Measurements from ENCODE around the gene TSPEAR. TPM values are rescaled to one million over a fixed set of nuclear protein-coding genes. Genes with fewer than 3 reads are reported as not detected.
A peak's percentile ranks its signal among the peaks of the same experiment; 100 is the strongest.
"Not testable (repeated sequence)": the region's sequence is repeated elsewhere in the genome, so short reads cannot be mapped to it uniquely, and the experiment has no call there.

The TSPEAR gene
- total RNA-seq, 1 donor from 2014 or later = 1.0 TPM

- no peak for DNase-seq
Observed at GRCh38 chr21:44515359-44516165, 195.8 kb downstream of the TSPEAR start.

DNA sequence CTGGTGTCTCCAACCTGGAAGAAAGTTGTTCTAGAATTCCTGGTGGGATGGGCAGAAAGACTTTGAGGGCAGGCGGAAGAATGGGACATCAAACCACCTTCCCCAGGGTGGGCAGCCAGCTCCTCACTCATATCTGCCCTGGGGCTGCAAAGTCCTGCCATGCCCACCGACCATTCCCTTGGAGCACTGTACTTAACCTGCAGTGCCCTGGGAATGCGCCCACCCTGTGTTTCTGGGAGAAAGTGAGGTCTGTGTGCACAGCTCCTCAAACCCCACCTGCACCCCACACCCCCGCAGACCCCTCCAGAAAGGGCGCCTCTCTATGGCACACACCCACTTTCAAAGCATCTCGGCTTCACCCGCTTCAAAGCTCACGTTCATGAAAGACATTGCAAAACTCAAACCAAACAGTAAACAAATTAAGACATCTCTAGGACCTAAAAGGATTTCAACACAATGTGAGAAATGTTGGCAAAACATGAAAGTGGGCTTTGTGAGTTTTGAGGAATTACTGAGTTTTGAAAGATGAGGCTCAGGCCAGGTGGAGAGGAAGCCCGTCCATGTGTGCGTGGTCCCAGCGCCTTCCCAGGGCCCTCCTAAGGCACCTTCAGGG is 196.5 kb downstream of the TSPEAR start:
- no peak for DNase-seq

DNA sequence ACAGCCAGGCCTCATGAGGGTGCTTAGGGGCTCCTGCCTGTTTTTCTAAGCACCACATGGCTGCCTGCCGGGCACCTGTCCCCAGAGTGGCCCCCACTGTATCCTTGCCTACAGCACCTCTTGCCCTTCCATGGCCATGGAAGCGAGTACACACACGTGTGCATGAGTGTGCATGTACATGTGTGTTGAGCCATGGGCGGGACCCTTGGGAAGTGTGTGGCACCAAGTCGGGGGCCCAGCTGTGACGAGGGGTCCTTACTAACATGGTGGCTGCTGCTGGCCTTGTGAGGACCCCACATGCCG is 197.2 kb downstream of the TSPEAR start:
- DNase-seq = no peak

DNA sequence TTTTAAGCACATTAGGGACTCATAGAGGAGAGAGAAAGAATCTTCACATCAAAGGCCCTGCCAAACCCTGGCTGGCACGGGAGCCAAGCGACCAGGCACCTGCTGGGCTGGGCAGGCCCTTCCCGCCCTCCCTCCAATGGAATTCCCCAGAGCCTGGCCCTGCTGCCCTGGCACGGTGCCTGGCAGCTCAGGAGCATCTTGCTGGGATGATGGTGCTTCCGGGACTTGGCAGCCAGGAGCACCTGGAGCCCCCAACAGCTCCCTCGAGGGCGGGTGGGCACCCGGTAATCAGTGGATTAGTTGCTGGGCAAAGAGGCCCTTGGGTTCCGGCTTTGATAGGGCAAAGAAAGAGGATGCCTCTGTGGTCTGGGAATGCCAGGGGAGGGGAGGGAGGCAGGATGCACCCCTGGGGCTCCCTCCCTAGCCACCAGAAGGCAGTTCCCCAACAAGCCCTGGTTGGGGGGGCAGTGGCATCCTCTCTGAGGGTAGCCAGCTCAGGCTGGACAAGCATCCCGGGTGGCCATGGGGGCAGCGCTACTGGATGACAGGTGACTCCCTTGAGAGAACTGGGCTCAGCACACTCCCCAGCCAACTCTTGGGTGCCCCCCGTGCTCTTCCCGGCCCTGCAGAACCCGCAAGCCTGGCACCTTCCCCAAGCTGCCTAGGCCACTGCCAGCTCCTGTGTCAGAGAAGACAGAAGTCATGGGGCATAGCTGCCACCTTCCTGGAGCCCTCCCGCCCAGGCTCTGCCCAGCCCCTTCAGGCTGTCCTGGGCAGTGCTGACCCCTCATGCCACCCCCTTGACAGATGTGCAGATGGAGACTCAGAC is 197.8 kb downstream of the TSPEAR start:
- no peak for DNase-seq

GRCh38 chr21:44512496-44513388 is 198.6 kb downstream of the TSPEAR start:
- DNase-seq = no peak

GRCh38 chr21:44511938-44512275 is 199.5 kb downstream of the TSPEAR start:
- no peak for DNase-seq

DNA sequence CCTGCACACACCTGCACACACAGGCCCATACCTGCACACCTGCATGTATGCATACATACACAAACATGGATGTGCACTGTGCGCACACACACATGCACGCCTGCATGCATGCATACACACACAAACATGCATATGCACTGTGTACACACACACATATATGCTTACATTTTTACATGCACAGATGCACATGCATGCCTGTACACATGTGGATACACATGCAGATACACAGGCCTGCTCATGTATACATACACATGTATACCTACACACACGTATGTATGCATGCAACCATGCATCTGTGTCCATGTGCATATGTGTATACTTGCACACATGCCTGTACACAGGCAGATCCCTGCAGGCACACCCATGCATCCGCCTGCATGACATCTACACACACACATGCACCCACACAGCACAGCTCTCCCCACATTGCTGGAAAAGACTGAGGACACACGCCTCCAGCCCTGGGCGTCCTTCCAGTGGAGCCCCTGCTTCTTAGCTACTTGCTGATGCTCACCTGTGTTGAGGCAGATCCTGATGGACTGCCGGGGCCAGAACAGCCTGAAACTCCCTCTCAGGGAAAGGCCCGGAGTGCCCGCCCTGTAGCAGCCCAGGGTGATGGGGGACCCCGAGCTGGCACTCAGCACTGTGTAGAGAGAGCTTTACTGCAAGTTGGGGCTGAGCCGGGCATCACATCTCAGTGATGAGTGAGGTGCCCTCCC is 200.0 kb downstream of the TSPEAR start:
- no peak for DNase-seq

- peak; percentile 70 for DNase-seq
Observed at GRCh38 chr21:44510508-44511218, 200.7 kb downstream of the TSPEAR start.

DNA sequence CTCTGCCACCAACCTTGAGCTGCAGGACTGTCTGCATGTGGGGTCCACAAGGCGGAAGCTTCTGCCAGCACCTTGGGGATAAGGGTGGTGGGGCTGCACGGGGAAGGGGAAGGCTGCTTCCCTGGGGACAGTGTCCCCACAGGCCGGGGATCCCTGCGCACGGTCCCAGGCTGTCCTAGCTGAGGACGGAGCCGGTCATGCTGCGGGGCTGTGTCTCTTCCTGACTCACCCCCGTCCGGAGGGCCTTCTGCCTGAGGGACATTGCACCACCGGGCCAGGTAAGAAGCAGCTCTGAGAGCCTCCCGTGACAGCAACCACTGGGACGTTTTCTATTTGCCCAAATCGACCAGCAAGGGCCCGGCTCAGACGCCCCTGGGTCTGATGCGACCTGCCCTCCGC is 201.3 kb downstream of the TSPEAR start:
- DNase-seq = no peak

GRCh38 chr21:44509539-44509938 is 201.8 kb downstream of the TSPEAR start:
- peak; percentile 51 for DNase-seq

GRCh38 chr21:44508711-44509445 is 202.5 kb downstream of the TSPEAR start:
- no peak for DNase-seq

- no peak for DNase-seq
Observed at GRCh38 chr21:44508426-44508710, 203.0 kb downstream of the TSPEAR start.

DNA sequence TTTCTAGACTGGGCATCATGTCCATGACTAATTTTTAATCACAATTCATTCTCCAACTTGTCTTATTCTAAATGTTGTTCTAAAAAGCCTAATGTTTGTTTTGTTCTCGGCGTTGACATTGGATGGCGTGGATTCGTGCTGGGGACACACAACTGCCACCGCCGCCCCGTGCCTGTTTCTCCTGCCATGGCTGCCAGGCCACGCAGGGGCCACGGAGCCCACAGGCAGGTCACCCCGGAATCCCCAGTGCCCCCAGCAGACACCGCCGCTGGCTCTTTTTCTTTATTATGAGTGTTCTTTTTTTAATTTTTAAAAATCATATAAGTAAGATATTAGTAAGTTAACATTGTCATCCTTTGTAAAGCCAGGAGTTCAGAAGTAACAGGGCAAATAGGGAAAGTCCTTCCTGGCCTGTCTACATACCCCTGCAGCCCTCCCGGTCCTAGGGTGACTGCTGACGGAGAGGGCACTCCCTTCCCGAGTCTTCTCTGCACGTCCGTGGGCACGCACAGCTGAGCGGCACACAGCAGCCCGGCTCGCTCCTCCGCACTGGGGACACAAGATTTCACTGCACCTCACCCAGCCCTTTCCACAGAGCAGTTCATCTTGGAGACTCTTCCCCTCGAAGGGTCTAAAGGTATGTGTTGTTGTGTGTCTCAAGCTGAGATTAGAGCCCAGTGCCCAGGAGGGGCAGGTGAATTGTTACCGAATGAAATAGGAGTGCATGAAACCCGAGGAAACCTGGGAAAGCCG is 203.5 kb downstream of the TSPEAR start:
- no peak for DNase-seq

GRCh38 chr21:44506279-44507255 is 204.8 kb downstream of the TSPEAR start:
- DNase-seq = no peak

- DNase-seq = no peak
Observed at GRCh38 chr21:44505673-44506278, 205.6 kb downstream of the TSPEAR start.

DNA sequence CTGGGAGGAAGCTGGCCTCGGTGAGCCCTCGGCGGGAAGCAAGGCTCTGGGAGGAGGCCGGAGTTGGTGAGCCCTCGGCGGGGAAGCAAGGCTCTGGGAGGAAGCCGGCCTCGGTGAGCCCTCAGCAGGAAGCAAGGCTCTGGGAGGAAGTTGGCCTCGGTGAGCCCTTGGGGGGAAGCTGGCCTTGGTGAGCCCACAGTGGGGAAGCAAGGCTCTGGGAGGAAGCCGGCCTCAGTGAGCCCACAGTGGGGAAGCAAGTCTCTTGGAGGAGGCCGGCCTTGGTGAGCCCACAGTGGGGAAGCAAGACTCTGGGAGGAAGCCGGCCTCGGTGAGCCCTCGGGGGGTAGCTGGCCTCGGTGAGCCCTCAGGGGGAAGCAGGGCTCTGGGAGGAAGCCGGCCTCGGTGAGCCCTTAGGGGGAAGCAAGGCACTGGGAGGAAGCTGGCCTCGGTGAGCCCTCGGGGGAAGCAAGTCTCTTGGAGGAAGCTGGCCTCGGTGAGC is 207.4 kb downstream of the TSPEAR start:
- DNase-seq = no peak

GRCh38 chr21:44503006-44503889 is 208.1 kb downstream of the TSPEAR start:
- DNase-seq = not testable (repeated sequence)
